HG03575 (cell line): ENCODE results near the gene SYT1.
"Not testable (repeated sequence)": the region's sequence is repeated elsewhere in the genome, so short reads cannot be mapped to it uniquely, and the experiment has no call there.

Experiments used
- ATAC-seq: cut with Tn5 transposase; IDR thresholded peaks from one replicate; pipeline ENCODE4 v1.9.1; 2021; ENCODE audit not compliant: unreplicated experiment, insufficient number of reproducible peaks, low FRiP score; ENCODE audit errors: extremely low read depth

The SYT1 gene

GRCh38 chr12:79033788-79034187 lies 169.2 kb downstream of the SYT1 start:
- ATAC-seq, result no peak

GRCh38 chr12:79044748-79045147 lies 180.2 kb downstream of the SYT1 start:
- not testable (repeated sequence) for ATAC-seq

- not testable (repeated sequence) for ATAC-seq
Observed at GRCh38 chr12:79045149-79045703, 180.7 kb downstream of the SYT1 start.

- ATAC-seq, result no peak
Observed at GRCh38 chr12:79046021-79046420, 181.4 kb downstream of the SYT1 start.

- ATAC-seq, result no peak
Observed at GRCh38 chr12:79048962-79049361, 184.4 kb downstream of the SYT1 start.

GRCh38 chr12:79053394-79053793 lies 188.8 kb downstream of the SYT1 start:
- ATAC-seq, result no peak

- ATAC-seq, result no peak
Observed at GRCh38 chr12:79055926-79056674, 191.5 kb downstream of the SYT1 start.

- ATAC-seq, result no peak
Observed at GRCh38 chr12:79056775-79057174, 192.2 kb downstream of the SYT1 start.

GRCh38 chr12:79057540-79057939 lies 193.0 kb downstream of the SYT1 start:
- no peak for ATAC-seq

- no peak for ATAC-seq
Observed at GRCh38 chr12:79058342-79058741, 193.8 kb downstream of the SYT1 start.

- no peak for ATAC-seq
Observed at GRCh38 chr12:79059557-79059956, 195.0 kb downstream of the SYT1 start.

- ATAC-seq, result no peak
Observed at GRCh38 chr12:79063258-79063657, 198.7 kb downstream of the SYT1 start.

- ATAC-seq, result no peak
Observed at GRCh38 chr12:79067977-79068376, 203.4 kb downstream of the SYT1 start.

GRCh38 chr12:79069009-79069408 lies 204.4 kb downstream of the SYT1 start:
- peak; percentile 87 for ATAC-seq

GRCh38 chr12:79071498-79071897 lies 206.9 kb downstream of the SYT1 start:
- no peak for ATAC-seq

GRCh38 chr12:79073506-79073905 lies 208.9 kb downstream of the SYT1 start:
- ATAC-seq, result no peak

- ATAC-seq, result no peak
Observed at GRCh38 chr12:79082595-79082994, 218.0 kb downstream of the SYT1 start.

- ATAC-seq, result no peak
Observed at GRCh38 chr12:79083181-79083580, 218.6 kb downstream of the SYT1 start.

GRCh38 chr12:79085106-79085682 lies 220.6 kb downstream of the SYT1 start:
- no peak for ATAC-seq

GRCh38 chr12:79086541-79087296 lies 222.1 kb downstream of the SYT1 start:
- ATAC-seq, result no peak
